GM18519 (cell line): ENCODE results near the gene NUDT3.
"Not testable (repeated sequence)": the region's sequence is repeated elsewhere in the genome, so short reads cannot be mapped to it uniquely, and the experiment has no call there.

Experiments
- ATAC-seq: cut with Tn5 transposase; IDR thresholded peaks from one replicate; pipeline ENCODE4 v1.9.1; 2021; ENCODE audit warnings: mild to moderate bottlenecking, moderate library complexity; ENCODE audit not compliant: unreplicated experiment, low FRiP score

Gene NUDT3

DNA sequence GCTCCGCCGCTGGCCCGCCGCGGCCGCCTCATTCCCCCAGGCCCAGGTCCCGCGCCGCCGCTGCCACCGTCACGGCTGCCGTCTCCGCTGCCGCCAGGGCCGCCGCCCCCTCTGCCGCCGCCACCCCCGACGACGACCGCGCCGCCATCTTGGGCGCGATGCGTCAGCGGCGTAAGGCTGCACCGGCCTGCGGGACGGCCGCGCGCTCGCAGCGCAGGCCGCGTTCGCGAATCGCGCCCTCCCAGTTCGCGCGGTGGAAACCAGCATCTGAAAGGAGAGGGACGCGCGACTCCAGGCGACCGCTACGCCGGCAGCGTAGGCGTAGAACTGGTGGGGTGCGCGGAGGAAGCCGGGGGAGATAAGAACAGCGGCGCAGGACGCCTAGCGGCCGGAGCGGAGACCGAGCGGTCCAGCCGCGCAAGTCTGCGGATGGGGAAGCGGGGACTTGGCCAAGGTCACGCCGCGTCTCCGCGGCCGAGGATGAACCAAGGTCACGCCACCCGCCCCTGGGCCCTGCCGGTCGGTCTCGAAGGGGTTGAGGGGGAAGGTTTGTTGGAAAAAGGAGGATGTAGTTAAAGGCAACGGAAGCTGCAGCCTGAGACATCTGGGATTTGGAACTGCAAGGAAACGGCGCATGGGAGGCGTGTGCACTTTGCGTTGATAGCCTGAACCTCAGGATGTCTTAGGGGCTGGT, at the start of gene NUDT3:
Gene NUDT3, minus strand, starts transcription at position 173 of the 694 bp plus-strand sequence. CDS start 307 bp downstream, outside the sequence.
- peak; percentile 81 for ATAC-seq

GRCh38 chr6:34441526-34441925, 49.1 kb upstream of the NUDT3 start:
- no peak for ATAC-seq

DNA sequence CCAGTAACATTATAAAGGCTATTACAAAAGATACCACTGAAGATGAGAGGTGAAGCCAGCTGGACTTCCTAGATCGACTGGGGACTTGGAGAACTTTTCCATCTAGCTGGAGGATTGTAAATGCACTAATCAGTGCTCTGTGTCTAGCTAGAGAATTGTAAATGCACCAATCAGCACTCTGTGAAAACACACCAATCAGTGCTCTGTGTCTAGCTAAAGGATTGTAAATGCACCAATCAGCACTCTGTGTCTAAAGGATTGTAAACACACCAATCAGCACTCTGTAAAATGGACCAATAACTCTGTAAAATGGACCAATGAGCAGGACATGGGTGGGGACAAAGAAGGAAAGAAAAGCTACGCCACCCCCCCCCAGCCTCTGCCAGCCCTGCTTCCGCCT, 47.0 kb upstream of the NUDT3 start:
- ATAC-seq, result no peak

DNA sequence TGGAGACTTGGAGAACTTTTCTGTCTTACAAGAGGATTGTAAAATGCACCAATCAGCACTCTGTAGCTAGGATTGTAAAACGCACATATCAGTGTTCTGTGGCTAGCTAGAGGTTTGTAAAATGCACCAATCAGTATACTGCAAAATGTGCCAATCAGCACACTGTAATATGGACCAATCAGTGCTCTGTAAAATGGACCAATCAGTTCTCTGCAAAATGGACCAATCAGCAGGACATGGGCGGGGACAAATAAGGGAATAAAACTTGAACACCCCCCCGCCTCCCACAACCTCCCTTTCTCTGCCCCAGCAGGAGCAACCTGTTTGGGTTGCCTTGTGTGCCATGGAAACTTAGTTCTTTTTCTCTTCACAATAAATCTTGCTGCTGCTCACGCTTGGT, 46.2 kb upstream of the NUDT3 start:
- ATAC-seq, result no peak

- no peak for ATAC-seq
These were observed 45.1 kb upstream of the NUDT3 start for GRCh38 chr6:34437644-34437970.

- ATAC-seq, result no peak
These were observed 44.6 kb upstream of the NUDT3 start for GRCh38 chr6:34436803-34437643.

GRCh38 chr6:34435916-34436315, 43.4 kb upstream of the NUDT3 start:
- ATAC-seq, result no peak

GRCh38 chr6:34425498-34426410, 33.3 kb upstream of the NUDT3 start, which contains the start of gene RPS10:
Gene RPS10, minus strand, starts transcription at chr6:34426069. Its CDS starts 848 bp downstream, at chr6:34425221.
- ATAC-seq, result no peak

DNA sequence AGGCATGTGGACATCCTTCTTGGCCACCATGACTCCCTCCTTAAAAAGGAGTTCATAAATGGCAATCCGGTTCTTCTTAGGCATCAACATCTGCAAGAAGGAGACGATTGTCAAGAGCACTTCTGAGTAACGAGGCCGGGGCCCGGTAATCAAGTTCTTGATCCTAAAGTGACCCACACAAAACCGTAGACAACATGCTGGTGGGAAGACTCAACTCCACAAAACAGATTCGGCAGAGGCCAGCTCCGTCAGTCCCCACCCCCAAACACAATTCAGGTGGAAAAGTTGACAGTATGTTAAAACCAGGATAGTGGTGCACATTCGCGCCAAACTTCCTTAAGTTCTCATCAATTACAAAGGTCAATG, 32.6 kb upstream of the NUDT3 start:
- no peak for ATAC-seq

DNA sequence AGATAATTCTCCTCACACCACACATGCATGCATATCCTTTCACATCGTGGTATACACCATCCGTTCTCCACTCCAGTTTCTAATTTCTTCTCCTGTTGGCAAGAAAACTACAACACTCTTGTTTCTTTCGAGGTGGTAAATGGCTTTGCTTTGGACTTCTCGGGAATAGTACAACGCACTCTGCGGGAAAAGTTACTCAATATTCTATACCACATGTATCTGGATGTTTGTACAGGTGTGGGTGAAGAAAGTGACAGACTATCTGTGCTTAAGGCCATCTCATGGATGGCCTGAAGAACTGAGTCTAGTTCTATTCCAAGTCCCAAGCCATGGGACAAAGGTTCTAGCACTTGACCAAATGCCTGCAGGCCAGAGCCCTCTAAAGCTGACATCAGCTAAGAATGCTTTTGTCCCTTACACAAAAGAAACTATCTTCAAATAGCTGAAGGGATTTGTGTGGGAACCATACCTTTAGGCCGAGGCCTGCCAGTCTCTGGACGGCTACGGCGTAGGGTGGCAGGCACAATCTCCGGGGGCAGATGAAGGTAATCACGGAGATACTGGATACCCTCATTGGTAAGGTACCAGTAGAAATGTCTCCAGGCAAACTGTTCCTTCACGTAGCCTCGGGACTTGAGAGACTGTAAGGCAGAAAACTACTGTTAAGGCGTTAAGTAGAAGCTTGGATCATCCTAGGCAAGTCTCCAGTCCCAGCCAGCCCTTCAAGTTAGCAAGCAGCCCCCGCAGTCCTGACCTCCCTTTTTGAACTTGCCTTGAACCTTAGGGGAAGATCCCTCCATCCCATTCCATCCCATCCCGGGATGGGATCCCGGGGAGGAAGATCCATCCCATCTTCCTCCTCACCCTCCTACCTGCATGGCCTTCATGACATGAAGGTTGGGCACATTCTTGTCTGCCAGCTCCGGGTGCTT, 32.0 kb upstream of the NUDT3 start:
- ATAC-seq, result no peak

DNA sequence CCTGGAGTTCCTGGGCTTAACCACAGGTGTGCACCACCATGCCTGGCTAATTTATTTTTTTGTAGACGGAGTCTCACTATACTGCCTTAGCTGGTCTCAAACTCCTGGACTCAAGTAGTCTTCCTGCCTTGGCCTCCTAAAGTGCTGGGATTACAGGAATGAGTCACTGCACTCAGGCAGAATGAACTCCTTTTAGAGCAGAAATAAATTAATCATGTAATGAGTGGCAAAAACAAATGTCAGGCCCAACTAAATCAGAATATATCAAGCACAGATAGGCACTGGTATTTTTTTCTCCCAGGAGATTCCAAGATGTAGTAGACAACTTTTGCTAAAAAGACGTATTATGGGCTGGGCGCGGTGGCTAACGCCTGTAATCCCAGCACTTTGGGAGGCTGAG, 30.8 kb upstream of the NUDT3 start:
- ATAC-seq, result no peak

GRCh38 chr6:34418367-34418766, 25.9 kb upstream of the NUDT3 start:
- no peak for ATAC-seq

DNA sequence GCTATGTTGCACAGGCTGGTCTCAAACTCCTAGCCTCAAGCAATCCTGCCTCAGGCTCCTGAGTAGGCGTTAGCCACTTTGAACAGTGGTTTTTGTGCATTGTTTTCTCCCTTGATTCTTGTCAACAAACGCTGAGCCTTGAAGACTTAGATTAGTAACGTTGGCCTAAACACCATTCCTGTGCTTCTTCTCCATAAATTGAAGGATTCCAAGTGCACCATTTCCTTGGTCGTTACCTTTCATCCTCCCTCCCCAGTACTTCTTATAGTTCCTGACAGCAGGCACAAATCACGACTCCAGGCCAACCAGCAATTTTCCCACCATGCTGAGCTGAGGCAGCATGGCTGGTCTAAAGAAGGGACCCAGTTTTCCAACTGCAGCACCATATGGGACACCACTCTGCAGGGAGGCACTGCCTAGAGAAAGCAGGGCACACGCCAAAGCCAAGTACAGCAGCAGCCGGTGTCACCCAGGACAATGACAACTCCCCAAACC, 24.5 kb upstream of the NUDT3 start:
- ATAC-seq, result no peak

- no peak for ATAC-seq
These were observed 22.8 kb upstream of the NUDT3 start for GRCh38 chr6:34414999-34415858.

DNA sequence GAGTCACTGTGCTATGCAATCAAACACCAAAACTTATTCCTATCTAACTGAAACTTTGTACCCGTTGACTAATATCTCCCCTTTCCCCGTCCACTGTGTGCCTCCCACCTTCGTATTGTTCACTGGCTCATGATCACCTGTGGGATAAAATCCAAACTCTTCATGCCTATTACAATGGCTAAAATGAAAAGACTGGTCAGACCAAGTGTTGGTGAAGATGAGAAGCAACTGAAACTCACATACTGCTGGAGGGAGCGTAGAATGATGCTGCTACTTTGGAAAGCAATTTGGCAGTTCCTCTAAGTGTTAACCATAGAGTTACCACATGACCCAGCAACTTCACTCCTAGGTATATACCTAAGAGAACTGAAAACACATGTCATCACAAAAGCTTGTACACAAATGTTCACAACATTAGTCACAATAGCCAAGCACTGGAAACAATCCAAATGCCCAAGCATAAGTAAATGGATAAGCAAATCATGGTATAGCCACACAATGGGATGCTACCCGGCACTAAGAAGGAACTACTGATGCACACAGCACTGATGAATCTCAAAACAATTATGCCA, 20.3 kb upstream of the NUDT3 start:
- ATAC-seq, result no peak

- no peak for ATAC-seq
These were observed 19.5 kb upstream of the NUDT3 start for GRCh38 chr6:34412016-34412415.

DNA sequence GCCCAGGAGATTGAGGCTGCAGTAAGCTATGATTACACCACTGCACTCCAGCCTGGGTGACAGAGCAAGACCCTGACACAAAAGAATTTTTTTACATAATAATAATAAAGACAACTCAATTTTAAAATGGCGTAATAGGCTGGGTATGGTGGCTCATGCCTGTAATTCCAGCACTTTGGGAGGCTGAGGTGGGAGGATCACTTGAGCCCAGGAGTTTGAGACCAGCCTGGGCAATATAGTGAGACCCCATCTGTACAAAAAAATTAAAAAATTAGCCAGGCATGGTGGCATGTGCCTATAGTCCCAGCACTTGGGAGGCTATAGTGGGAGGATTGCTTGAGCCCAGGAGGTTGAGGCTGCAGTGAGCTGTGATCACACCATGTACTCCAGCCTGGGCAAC, 15.4 kb upstream of the NUDT3 start:
- not testable (repeated sequence) for ATAC-seq

DNA sequence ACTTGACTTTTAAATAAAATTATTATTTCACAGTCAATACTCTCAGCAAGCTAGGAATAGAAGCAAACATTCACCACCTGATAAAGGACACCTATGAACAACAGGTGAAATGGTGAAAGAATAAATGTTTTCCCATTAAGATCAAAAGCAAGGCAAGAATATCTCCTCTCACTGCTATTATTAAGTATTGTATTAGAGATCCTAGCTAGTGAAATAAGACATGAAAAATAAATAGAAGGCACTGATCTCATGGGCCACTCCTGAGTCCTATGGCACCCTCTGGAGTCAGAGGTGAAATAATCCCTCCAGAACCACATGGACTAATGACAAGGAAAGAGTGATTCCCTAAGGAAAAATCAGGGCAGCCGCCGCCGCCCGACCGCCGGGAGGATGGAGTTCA, 4.0 kb upstream of the NUDT3 start:
- ATAC-seq, result no peak

- no peak for ATAC-seq
These were observed 1.5 kb upstream of the NUDT3 start for GRCh38 chr6:34393966-34394305.
